Stimulated activated effector memory CD8-positive, alpha-beta T cell treated with anti-CD3 and anti-CD28 coated beads, Interleukin-12 subunit alpha, Interleukin-12 subunit beta, amount 100 ng/mL, for 72 hours (primary cell): ENCODE results near the gene NRCAM.

Source experiments
- ATAC-seq: fragments of 150-1000 bp; cut with Tn5 transposase; 2 replicates; pipeline ENCODE4 v1.10.0; 2021
- DNase-seq, 2 donors: peaks; one replicate each; pipeline ENCODE4 v3.0.0; 2021 to 2022; ENCODE audit warnings: low spot score in 2 of 2
- H3K27ac Mint-ChIP-seq: one replicate; pipeline ENCODE4 v1.8.0; 2022; ENCODE audit warnings: mild to moderate bottlenecking, mixed read lengths
- H3K36me3 Mint-ChIP-seq: one replicate; pipeline ENCODE4 v1.8.0; 2022; ENCODE audit warnings: mild to moderate bottlenecking, mixed read lengths
- H3K4me1 Mint-ChIP-seq: one replicate; pipeline ENCODE4 v1.8.0; 2022; ENCODE audit warnings: mixed read lengths
- H3K4me3 Mint-ChIP-seq: one replicate; pipeline ENCODE4 v1.8.0; 2022; ENCODE audit warnings: mild to moderate bottlenecking, mixed read lengths
- H3K9me3 Mint-ChIP-seq: one replicate; pipeline ENCODE4 v1.8.0; 2022; ENCODE audit warnings: mixed read lengths

The NRCAM gene

GRCh38 chr7:108210796-108211195 lies 245.4 kb downstream of the NRCAM start:
- no peak for ATAC-seq
- Mint-ChIP-seq H3K27ac (no peak overlapping the region), H3K9me3 (peaks cover 2% of the 10 kb centered on the region), H3K4me3 (no peak overlapping the region), H3K4me1 (peaks cover 5% of the 10 kb centered on the region), H3K36me3 (no peaks in the 10 kb centered on the region)
- DNase-seq: no peak

- DNase-seq (no peak), ATAC-seq (no peak)
- Mint-ChIP-seq H3K27ac (no peak overlapping the region), H3K9me3 (no peaks in the 10 kb centered on the region), H3K4me3 (no peak overlapping the region), H3K36me3 (no peaks in the 10 kb centered on the region), H3K4me1 (no peaks in the 10 kb centered on the region)
Observed at GRCh38 chr7:108205311-108205710, 250.9 kb downstream of the NRCAM start.

GRCh38 chr7:108204281-108204796 lies 251.9 kb downstream of the NRCAM start:
- ATAC-seq (peak; percentile 31), DNase-seq (no peak)
- no peak overlapping the region for H3K4me3 Mint-ChIP-seq
- H3K4me1 Mint-ChIP-seq: no peaks in the 10 kb centered on the region
- H3K27ac Mint-ChIP-seq: no peak overlapping the region
- no peaks in the 10 kb centered on the region for H3K9me3 Mint-ChIP-seq
- no peaks in the 10 kb centered on the region for H3K36me3 Mint-ChIP-seq

- Mint-ChIP-seq H3K36me3 (no peaks in the 10 kb centered on the region), H3K9me3 (no peaks in the 10 kb centered on the region), H3K27ac (no peak overlapping the region), H3K4me3 (no peak overlapping the region), H3K4me1 (no peaks in the 10 kb centered on the region)
- no peak for DNase-seq
- peak; percentile 6 for ATAC-seq
Observed at GRCh38 chr7:108203537-108203936, 252.7 kb downstream of the NRCAM start.

DNA sequence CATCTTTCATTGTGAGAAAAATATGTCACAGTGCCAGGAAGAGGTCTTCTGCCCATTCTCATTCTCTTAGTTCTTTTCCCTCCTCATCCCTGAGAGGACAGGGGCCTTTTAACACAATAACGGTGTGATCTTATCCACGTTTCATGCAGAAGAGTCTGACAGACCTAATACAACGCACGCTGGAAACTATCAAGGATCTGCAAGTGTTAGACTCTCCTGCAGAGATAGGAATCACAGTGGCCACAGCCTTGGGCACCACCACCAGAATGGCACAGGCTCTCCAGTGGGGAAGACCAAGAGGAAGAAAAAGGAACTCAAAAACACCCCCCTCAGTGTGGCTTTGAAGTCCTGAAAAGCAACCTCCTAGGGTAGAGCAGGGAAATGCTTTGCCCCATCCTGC lies 253.5 kb downstream of the NRCAM start:
- ATAC-seq (no peak), DNase-seq (no peak)
- Mint-ChIP-seq H3K36me3 (no peaks in the 10 kb centered on the region), H3K9me3 (no peaks in the 10 kb centered on the region), H3K27ac (no peak overlapping the region), H3K4me1 (no peaks in the 10 kb centered on the region), H3K4me3 (no peak overlapping the region)

- DNase-seq (no peak), ATAC-seq (no peak)
- H3K27ac Mint-ChIP-seq: no peak overlapping the region
- no peaks in the 10 kb centered on the region for H3K36me3 Mint-ChIP-seq
- H3K9me3 Mint-ChIP-seq: no peaks in the 10 kb centered on the region
- H3K4me1 Mint-ChIP-seq: no peaks in the 10 kb centered on the region
- H3K4me3 Mint-ChIP-seq: no peak overlapping the region
Observed at GRCh38 chr7:108201766-108202165, 254.5 kb downstream of the NRCAM start.

- no peaks in the 10 kb centered on the region for H3K4me1 Mint-ChIP-seq
- no peak overlapping the region for H3K27ac Mint-ChIP-seq
- H3K36me3 Mint-ChIP-seq: no peaks in the 10 kb centered on the region
- DNase-seq: no peak
- H3K4me3 Mint-ChIP-seq: no peak overlapping the region
- ATAC-seq: peak; percentile 35
- H3K9me3 Mint-ChIP-seq: no peaks in the 10 kb centered on the region
Observed at GRCh38 chr7:108200326-108200725, 255.9 kb downstream of the NRCAM start.

GRCh38 chr7:108197371-108198091 lies 258.7 kb downstream of the NRCAM start:
- H3K9me3 Mint-ChIP-seq: no peaks in the 10 kb centered on the region
- no peak overlapping the region for H3K4me3 Mint-ChIP-seq
- DNase-seq (no peak), ATAC-seq (no peak)
- no peak overlapping the region for H3K27ac Mint-ChIP-seq
- H3K4me1 Mint-ChIP-seq: no peaks in the 10 kb centered on the region
- H3K36me3 Mint-ChIP-seq: no peaks in the 10 kb centered on the region

DNA sequence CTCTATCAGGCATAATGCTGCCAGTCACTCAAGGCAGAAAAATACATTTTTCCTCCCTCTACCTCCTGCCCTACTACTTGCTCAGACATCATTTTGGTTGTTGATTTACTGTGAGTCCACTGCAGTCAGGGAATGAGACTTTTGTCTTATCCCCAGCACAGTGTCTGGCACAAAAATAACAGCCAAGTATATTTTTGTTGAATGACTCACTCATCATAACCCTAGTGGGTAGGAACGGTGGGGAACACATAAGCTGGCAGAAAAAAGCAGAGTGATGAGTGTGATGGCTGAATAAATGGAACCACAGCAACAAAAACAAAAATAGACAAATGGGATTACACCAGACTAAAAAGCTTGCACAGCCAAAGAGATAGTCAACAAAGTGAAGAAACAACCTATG lies 260.2 kb downstream of the NRCAM start:
- Mint-ChIP-seq H3K4me1 (no peaks in the 10 kb centered on the region), H3K9me3 (no peaks in the 10 kb centered on the region), H3K4me3 (no peak overlapping the region), H3K36me3 (no peaks in the 10 kb centered on the region), H3K27ac (no peak overlapping the region)
- no peak for DNase-seq
- ATAC-seq: no peak

- Mint-ChIP-seq H3K4me1 (no peaks in the 10 kb centered on the region), H3K27ac (no peak overlapping the region), H3K9me3 (no peaks in the 10 kb centered on the region), H3K36me3 (no peaks in the 10 kb centered on the region), H3K4me3 (no peak overlapping the region)
- ATAC-seq (no peak), DNase-seq (no peak)
Observed at GRCh38 chr7:108193594-108194498, 262.4 kb downstream of the NRCAM start.

DNA sequence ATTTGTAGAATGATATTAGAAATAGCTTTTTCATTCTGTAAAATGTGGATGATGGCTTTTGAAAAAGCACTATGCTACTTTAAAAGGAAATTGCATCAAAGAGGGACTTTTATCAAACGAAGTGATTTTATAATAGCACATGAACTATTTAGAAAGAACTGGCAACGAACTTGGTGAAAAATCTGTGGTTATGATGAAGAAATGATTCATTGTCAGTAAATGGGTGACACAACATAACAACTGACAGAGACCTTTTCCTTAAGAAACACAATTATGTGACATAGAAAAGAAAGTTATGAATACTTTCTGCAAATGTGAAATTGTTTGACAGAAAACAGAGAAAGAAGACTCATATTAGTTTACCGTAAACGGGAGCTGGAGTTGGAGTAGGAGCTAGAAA lies 265.3 kb downstream of the NRCAM start:
- no peak for DNase-seq
- Mint-ChIP-seq H3K4me3 (no peak overlapping the region), H3K4me1 (no peaks in the 10 kb centered on the region), H3K36me3 (no peaks in the 10 kb centered on the region), H3K27ac (no peak overlapping the region), H3K9me3 (no peaks in the 10 kb centered on the region)
- no peak for ATAC-seq

DNA sequence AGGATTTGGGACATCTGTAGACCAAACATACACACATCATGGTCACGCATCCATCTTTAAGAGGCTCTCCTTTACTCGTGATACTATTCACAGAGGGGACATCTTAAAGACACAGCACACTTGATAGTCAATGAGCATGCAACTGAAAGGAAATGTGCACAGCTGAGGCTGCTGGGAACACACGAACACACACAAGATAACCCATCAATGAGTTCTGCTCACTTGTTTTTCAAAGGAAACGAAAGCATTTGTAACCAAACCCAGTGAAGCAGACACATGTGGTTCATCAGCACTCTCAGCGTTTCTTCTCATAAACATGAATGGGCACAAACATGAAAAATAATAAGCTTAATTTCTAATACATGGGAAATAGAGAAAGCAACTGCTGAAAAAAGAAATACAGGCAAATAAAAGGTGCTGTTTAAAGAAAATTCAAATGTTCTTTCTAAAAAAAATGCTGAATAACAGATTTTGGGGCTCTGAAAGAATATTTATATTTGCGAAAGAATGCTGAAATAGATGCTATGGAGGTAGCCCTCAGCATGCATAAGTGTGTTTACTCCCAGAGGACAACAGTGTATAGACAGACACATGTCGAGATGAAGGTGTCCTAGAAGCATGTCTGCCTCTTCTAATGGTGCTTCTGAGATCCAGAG lies 266.4 kb downstream of the NRCAM start:
- Mint-ChIP-seq H3K27ac (no peak overlapping the region), H3K36me3 (no peaks in the 10 kb centered on the region), H3K9me3 (no peaks in the 10 kb centered on the region), H3K4me1 (no peaks in the 10 kb centered on the region), H3K4me3 (no peak overlapping the region)
- ATAC-seq (peak; percentile 32), DNase-seq (no peak)

- Mint-ChIP-seq H3K27ac (no peak overlapping the region), H3K36me3 (no peaks in the 10 kb centered on the region), H3K4me1 (no peaks in the 10 kb centered on the region), H3K4me3 (no peak overlapping the region), H3K9me3 (no peaks in the 10 kb centered on the region)
- ATAC-seq: no peak
- DNase-seq: no peak
Observed at GRCh38 chr7:108188724-108189123, 267.5 kb downstream of the NRCAM start.

- Mint-ChIP-seq H3K36me3 (no peaks in the 10 kb centered on the region), H3K9me3 (no peaks in the 10 kb centered on the region), H3K4me3 (no peak overlapping the region), H3K4me1 (no peaks in the 10 kb centered on the region), H3K27ac (no peak overlapping the region)
- DNase-seq (no peak), ATAC-seq (no peak)
Observed at GRCh38 chr7:108181073-108181985, 274.9 kb downstream of the NRCAM start.

GRCh38 chr7:108178398-108178797 lies 277.8 kb downstream of the NRCAM start:
- Mint-ChIP-seq H3K27ac (no peak overlapping the region), H3K9me3 (no peaks in the 10 kb centered on the region), H3K36me3 (no peaks in the 10 kb centered on the region), H3K4me3 (no peak overlapping the region), H3K4me1 (no peaks in the 10 kb centered on the region)
- no peak for DNase-seq
- ATAC-seq: peak; percentile 13
